ENCODE results near the gene INPP5B. TPM values are rescaled to one million over a fixed set of nuclear protein-coding genes. Genes with fewer than 3 reads are reported as not detected.

INPP5B gene
- total RNA-seq, 2 donors from 2014 or later: 44.2 to 44.5 TPM

DNA sequence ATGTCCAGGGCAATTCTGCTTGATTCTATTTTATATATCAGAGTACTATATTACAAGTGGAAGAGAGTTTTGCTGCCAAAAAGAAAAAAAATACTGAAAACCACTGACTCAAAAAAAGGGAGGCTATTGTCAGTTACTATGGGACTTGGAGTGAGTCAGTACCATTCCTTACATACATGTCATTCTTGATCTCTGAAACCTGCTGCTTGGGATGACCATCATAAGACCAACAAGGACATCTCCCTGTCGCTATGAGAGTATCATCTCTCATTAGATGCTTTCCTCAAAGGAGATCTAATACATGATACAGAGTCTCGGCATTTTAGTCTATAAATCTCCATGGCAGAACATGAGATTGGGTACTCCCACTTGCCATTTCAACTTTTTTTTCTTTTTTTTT lies 11.8 kb upstream of the INPP5B start:
- ATAC-seq (ENCODE audit: insufficient number of reproducible peaks, low FRiP score, low read depth) (no peak), DNase-seq (ENCODE audit: low spot score) (no peak)
- TF ChIP-seq, protein P1, sequence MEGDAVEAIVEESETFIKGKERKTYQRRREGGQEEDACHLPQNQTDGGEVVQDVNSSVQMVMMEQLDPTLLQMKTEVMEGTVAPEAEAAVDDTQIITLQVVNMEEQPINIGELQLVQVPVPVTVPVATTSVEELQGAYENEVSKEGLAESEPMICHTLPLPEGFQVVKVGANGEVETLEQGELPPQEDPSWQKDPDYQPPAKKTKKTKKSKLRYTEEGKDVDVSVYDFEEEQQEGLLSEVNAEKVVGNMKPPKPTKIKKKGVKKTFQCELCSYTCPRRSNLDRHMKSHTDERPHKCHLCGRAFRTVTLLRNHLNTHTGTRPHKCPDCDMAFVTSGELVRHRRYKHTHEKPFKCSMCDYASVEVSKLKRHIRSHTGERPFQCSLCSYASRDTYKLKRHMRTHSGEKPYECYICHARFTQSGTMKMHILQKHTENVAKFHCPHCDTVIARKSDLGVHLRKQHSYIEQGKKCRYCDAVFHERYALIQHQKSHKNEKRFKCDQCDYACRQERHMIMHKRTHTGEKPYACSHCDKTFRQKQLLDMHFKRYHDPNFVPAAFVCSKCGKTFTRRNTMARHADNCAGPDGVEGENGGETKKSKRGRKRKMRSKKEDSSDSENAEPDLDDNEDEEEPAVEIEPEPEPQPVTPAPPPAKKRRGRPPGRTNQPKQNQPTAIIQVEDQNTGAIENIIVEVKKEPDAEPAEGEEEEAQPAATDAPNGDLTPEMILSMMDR (IDR thresholded peaks at IDR 0.05): no peak
- H3K9me3 ChIP-seq: no peaks in the 10 kb centered on the region
- H3K27ac ChIP-seq: no peak overlapping the region
- H3K4me3 ChIP-seq: no peak overlapping the region
- peaks cover 40% of the 10 kb centered on the region for H3K36me3 ChIP-seq
- H3K4me1 ChIP-seq (ENCODE audit: control insufficient read depth in 1 of 2, low read depth in 2 of 2): no peaks in the 10 kb centered on the region
- H3K27me3 ChIP-seq (replicated peaks; ENCODE audit: insufficient read depth): no peaks in the 10 kb centered on the region

DNA sequence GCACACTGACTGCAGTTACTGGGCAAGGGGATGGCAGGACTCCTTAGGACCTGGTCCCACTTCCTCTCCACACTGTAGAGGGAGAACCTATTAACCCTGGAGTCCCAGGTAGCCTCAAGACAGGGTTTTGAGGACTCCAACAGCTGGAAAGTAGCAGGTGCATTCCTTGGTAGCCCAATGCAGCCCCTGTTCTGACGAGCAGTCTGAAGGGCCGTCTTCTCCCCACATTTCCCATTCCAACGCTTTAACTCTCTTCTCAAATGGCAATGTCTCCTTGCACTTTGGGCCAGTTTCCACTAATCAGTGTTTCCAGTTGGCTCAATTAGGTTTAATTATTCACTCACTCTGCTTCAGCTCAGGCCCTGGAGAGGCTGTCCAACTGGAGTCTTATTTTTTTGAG lies 8.8 kb upstream of the INPP5B start:
- DNase-seq (ENCODE audit: low spot score): no peak
- ATAC-seq (ENCODE audit: insufficient number of reproducible peaks, low FRiP score, low read depth): no peak
- Histone ChIP-seq H3K9me3 (no peaks in the 10 kb centered on the region), H3K4me3 (no peak overlapping the region), H3K27ac (no peak overlapping the region), H3K4me1 (ENCODE audit: control insufficient read depth in 1 of 2, low read depth in 2 of 2) (no peaks in the 10 kb centered on the region), H3K27me3 (replicated peaks; ENCODE audit: insufficient read depth) (no peaks in the 10 kb centered on the region), H3K36me3 (peaks cover 26% of the 10 kb centered on the region)
- TF ChIP-seq, protein P1 (IDR thresholded peaks at IDR 0.05): no peak

DNA sequence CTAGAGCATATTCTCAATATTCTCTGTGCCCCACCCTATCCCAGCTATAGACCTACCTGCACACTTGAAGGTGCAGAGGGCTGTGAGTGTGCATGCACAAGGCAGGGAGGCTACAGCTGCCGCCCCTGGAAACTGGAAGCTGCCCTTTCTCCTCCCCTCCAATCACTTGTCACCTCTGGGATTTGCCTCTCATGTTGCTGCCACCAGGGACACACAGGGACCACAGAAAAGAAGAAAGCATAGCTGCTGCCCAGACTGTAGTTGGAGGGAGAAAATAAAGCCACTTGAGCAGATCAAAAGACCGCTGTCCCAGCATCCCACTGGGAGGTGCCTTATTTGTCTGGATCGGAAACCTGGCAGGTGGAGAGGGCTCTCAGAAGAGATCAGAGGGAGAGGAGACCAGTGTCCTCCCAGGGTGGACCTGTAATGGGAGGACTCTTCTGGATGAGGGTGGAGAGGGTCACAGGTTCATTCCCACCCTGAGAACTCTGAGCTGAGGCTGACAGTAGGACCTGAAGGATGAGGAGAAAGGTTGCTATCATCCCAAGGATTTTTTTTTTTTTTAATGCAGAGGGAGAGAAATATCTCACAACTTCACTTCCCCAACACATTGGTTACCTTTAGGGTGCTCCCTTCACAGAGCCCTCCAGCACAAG lies 7.6 kb upstream of the INPP5B start:
- DNase-seq (ENCODE audit: low spot score) (no peak), ATAC-seq (ENCODE audit: insufficient number of reproducible peaks, low FRiP score, low read depth) (no peak)
- no peaks in the 10 kb centered on the region for H3K27me3 ChIP-seq (replicated peaks; ENCODE audit: insufficient read depth)

DNA sequence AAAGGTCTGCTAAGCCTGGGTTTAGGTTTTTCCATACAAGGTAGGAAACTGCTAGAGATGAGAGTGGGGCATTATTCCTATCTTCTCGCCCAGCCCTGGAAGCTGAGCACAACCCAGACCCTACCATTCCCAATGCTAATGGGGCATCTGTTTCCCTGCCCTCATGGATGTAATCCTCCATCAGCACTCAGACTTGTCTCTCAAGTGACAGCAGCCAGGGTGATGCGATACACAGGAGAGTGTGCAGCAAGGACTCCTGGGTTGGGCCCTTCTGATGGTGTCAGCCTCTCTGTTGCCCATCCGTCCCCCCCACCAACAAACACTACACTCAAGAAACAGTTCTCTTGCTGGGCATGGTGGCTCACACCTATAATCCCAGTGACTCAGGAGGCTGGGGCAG lies 5.9 kb upstream of the INPP5B start:
- Histone ChIP-seq H3K9me3 (no peaks in the 10 kb centered on the region), H3K27ac (no peak overlapping the region), H3K27me3 (replicated peaks; ENCODE audit: insufficient read depth) (no peaks in the 10 kb centered on the region), H3K4me1 (ENCODE audit: control insufficient read depth in 1 of 2, low read depth in 2 of 2) (no peaks in the 10 kb centered on the region), H3K4me3 (no peak overlapping the region), H3K36me3 (peaks cover 4% of the 10 kb centered on the region)
- DNase-seq (ENCODE audit: low spot score): no peak
- TF ChIP-seq, protein P1 (IDR thresholded peaks at IDR 0.05): no peak
- ATAC-seq (ENCODE audit: insufficient number of reproducible peaks, low FRiP score, low read depth): no peak

More for the DNA sequence above, 7.6 kb upstream of the INPP5B start:
- Histone ChIP-seq H3K4me3 (no peak overlapping the region), H3K36me3 (peaks cover 20% of the 10 kb centered on the region), H3K9me3 (no peaks in the 10 kb centered on the region), H3K27ac (no peak overlapping the region), H3K4me1 (ENCODE audit: control insufficient read depth in 1 of 2, low read depth in 2 of 2) (no peaks in the 10 kb centered on the region)
- TF ChIP-seq, protein P1 (IDR thresholded peaks at IDR 0.05): no peak

DNA sequence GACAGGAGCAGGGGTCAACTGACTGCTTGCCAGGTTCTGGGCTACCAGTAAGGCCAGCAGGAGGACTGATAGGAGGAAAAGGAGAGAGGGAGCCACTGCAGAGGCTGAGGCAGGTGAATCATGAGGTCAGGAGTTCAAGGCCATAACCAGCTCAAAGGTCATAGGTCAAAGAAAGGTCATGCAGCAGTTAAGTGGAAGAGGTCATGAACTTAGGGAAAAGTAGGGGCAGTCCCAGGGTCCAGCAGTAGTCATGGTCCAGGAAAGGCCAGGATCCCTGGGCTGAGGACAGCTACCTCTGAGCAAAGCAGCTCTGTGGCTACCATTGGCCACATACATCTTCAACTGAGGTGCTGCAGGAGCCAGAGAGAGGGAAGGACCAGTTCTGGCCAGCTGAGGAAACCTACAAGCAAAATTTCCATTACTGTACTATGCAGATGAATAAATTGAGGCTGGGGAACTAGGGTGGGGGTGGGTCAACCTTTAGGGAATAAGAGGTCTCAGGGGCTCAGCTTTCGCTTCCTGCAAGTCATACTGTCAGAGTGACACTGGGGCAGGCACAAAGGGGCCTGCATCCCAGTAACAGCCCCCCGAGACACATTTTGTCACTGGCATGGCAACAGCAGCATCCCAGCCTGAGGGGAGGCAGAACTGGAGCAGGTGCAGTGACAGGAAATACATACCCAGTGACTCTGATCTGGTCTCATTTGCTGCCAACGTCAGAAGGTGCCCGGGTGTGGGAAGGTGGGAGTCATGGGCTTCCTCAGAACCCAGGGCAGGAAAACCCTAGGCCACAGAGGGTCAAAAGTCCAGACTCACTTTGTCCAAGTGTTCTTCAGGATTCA lies 5.2 kb upstream of the INPP5B start:
- no peak overlapping the region for H3K27ac ChIP-seq
- ATAC-seq (ENCODE audit: insufficient number of reproducible peaks, low FRiP score, low read depth): no peak
- TF ChIP-seq, protein P1 (IDR thresholded peaks at IDR 0.05): no peak
- no peaks in the 10 kb centered on the region for H3K36me3 ChIP-seq
- H3K27me3 ChIP-seq (replicated peaks; ENCODE audit: insufficient read depth): no peaks in the 10 kb centered on the region
- H3K4me1 ChIP-seq (ENCODE audit: control insufficient read depth in 1 of 2, low read depth in 2 of 2): peaks cover 6 to 7% of the 10 kb centered on the region in 2 donors
- DNase-seq (ENCODE audit: low spot score): no peak
- H3K4me3 ChIP-seq: no peak overlapping the region
- H3K9me3 ChIP-seq: no peaks in the 10 kb centered on the region
